ENCODE results near the gene DHRS11. TPM values are rescaled to one million over a fixed set of nuclear protein-coding genes. Genes with fewer than 3 reads are reported as not detected.

Gene DHRS11
- total RNA-seq, 1 experiment from 2014 or later, result 38.0 TPM

- TF ChIP-seq AFF4 (CRISPR knock-in tag; IDR thresholded peaks at IDR 0.05; ENCODE audit: borderline replicate concordance) (no peak), JUN (CRISPR knock-in tag; IDR thresholded peaks at IDR 0.05) (peak; percentile 37; the same call in 1 of the 2 replicates), PRRX2 (CRISPR knock-in tag; IDR thresholded peaks at IDR 0.05) (0 out of 2 replicates have a peak, but pooled peaks have one; percentile 73), HMGA2 (CRISPR knock-in tag; IDR thresholded peaks at IDR 0.05) (no peak), ETV6 (CRISPR knock-in tag; IDR thresholded peaks at IDR 0.05) (no peak), FOXP1 (CRISPR knock-in tag; IDR thresholded peaks at IDR 0.05; ENCODE audit: borderline replicate concordance) (no peak; the same call in 1 of the 2 replicates), ZBTB43 (CRISPR knock-in tag; IDR thresholded peaks at IDR 0.05) (no peak), FOXJ3 (CRISPR knock-in tag; IDR thresholded peaks at IDR 0.05; ENCODE audit: borderline replicate concordance) (no peak), E2F1 (CRISPR knock-in tag; IDR thresholded peaks at IDR 0.05) (no peak), ZNF317 (CRISPR knock-in tag; IDR thresholded peaks at IDR 0.05; ENCODE audit: borderline replicate concordance, low read depth) (no peak), ESRRA (CRISPR knock-in tag; IDR thresholded peaks at IDR 0.05; ENCODE audit: borderline replicate concordance) (peak; percentile 31; the same call in 1 of the 2 replicates), ZMAT4 (CRISPR knock-in tag; IDR thresholded peaks at IDR 0.05) (0 out of 2 replicates have a peak, but pooled peaks have one; percentile 21), E2F4 (CRISPR knock-in tag; IDR thresholded peaks at IDR 0.05; ENCODE audit: borderline replicate concordance, low read depth) (peak; percentile 59; the same call in 1 of the 2 replicates), NR3C1 (CRISPR knock-in tag; conservative IDR thresholded peaks at IDR 0.05; ENCODE audit: low read depth) (no peak)
Measured at GRCh38 chr17:36591434-36592315, at the start of gene DHRS11 (continued).

GRCh38 chr17:36542755-36543154, 48.9 kb upstream of the DHRS11 start:
- no peak for ATAC-seq
- ChIA-PET POLR2A (interaction anchor here (0.7 kb wide), 1 partner anchor 59 kb away, joined by 3 read pairs; no protein-coding TSS in a partner anchor), CTCF (interaction anchor here (0.8 kb wide), 1 partner anchor 60 kb away, joined by 3 read pairs; no protein-coding TSS in a partner anchor)
- Mint-ChIP-seq H3K27ac (no peak overlapping the region), H3K9me3 (no peaks in the 10 kb centered on the region), H3K4me3 (no peak overlapping the region), H3K36me3 (peaks cover 8% of the 10 kb centered on the region), H3K27me3 (ENCODE audit: low read depth) (no peaks in the 10 kb centered on the region), H3K4me1 (peaks cover 19% of the 10 kb centered on the region)
- no peak for TF ChIP-seq NR1H2 (CRISPR knock-in tag; IDR thresholded peaks at IDR 0.05)
- no peak for TF ChIP-seq ZBTB21 (CRISPR knock-in tag; IDR thresholded peaks at IDR 0.05; ENCODE audit: borderline replicate concordance)
- no peak for TF ChIP-seq FOXP1 (CRISPR knock-in tag; IDR thresholded peaks at IDR 0.05; ENCODE audit: borderline replicate concordance)
- no peak for TF ChIP-seq ERG (CRISPR knock-in tag; IDR thresholded peaks at IDR 0.05)
- DNase-seq (ENCODE audit: low spot score), result no peak

All from WTC11 (cell line).